Suppressor macrophage treated with lipopolysaccharide for 1 hour (primary cell): ENCODE data around the gene C6orf136.
A peak's percentile ranks its signal among the peaks of the same experiment; 100 is the strongest.

Source experiments
- DNase-seq, 3 donors: peaks; one replicate each; pipeline ENCODE4 v3.0.0-alpha.2; 2020 to 2022

C6orf136 gene

DNA sequence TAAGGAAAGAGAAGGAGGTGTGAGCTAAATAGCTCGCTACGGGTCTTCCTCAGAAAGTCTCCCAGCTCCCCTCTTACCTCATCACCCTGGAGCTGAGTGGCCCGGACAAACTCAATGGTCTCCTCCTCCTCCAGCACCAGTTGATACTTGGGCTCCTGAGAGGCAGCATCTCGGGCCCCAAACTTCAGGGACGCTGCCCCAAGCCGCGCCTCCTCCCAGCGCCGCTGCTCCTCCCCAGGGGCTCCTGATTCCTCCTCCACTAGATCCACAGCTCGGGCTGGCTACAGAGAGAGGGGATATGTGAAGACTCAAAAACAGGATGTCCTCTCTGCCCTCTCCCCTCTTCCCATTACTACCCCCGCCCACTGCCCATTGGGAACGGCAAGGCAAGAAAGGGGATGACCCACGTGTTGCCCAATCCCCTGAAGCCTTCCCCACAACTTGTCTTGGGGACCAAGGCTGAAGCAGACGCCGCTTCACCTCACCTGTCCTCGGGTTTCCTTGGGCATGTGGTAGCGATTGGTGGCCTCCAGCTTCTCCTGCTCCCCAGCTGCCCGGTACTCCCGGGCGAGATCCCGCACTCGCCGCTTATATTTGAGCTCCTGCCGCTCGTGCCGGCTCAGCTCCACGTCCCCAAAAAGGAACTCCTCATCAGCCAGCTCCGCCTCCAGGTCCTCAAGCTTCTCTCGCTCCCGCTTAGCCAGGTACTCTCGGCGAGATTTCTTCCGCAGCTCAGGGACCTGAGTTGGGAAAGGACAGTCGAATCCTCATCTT is 18.2 kb downstream of the C6orf136 start:
- no peak for DNase-seq

GRCh38 chr6:30666300-30666699 is 19.4 kb downstream of the C6orf136 start:
- DNase-seq: peak; percentile 73 to 79 (median 74)

DNA sequence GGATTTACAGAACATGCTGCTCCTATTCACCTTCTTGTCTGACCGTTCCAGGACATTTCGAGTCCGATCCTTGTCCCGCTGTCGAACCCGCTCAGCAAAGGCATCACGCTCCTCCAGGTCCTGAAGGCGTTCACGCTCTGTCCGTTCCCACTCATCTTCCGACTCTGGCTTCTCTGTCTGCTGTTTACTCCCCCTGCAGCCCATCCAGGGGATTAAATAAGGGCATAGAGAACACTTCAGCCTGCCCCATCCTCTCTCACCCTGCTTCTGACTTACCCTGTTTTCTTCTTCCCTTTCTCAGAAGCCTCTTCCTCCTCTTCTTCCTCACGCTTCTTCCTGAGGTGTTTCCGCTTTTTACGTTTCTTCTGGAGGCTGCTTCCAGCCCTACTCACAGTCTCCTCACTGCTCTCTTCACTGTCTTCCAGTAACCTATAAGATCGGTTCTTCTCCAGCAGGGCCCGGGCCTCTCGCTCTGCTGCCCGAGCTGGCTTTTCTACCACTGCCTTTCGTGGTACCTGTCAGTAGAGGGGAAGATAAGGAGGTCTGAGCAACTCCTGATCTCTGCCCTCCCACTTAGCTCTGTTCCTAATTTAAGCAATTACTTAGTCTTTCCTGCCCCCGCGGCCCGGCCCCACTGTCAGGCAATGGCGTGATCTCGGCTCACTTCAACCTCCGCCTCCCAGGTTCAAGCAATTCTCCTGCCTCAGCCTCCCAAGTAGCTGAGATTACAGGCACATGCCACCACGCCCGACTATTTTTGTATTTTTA is 24.0 kb downstream of the C6orf136 start:
- DNase-seq: no peak

DNA sequence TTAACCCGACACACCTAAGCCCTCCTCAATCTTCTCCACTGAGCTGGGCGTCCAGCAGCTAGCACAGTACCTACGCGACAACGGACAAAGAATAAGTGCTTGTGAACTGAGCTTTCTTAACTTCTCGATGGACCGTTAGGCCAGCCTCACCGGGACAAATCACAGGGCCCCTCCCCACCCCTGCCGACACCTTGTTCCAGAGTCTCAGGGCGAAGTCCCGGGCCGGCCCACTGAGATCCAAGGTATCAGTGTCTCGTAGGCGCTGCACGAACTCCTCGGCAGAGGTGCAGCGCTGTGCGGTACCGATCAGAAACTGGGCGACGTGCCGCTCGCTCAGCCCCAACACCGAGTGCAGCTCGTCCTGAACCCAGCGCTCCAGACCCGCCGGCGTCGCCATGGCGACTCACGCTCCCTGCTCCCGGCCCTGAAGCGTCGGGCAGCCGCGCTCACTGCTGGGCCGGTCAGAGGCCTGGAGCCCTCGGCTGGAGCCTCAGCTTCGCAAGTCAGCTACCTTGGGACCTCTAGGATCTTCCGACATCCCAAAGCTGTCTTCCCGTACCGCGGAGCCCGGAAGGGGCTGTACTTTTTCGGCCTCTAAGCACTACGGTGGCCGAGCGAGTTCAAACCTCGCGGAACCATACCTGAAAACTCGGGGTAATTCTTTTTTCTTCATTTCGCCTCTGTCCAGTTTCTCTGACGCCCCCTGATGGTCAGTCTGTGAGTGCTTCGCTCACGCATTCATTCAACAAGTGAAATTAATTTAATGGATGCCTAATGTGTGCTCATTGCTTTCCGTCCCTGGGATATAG is 25.7 kb downstream of the C6orf136 start, which contains the start of gene DHX16:
DHX16 (minus strand) TSS at position 562 of the 809 bp plus-strand sequence; CDS start at position 397, 165 bp downstream.
- peak; percentile 97 to 99 (median 97) for DNase-seq

- DNase-seq: no peak
Observed at GRCh38 chr6:30676660-30677285, 29.8 kb downstream of the C6orf136 start.

DNA sequence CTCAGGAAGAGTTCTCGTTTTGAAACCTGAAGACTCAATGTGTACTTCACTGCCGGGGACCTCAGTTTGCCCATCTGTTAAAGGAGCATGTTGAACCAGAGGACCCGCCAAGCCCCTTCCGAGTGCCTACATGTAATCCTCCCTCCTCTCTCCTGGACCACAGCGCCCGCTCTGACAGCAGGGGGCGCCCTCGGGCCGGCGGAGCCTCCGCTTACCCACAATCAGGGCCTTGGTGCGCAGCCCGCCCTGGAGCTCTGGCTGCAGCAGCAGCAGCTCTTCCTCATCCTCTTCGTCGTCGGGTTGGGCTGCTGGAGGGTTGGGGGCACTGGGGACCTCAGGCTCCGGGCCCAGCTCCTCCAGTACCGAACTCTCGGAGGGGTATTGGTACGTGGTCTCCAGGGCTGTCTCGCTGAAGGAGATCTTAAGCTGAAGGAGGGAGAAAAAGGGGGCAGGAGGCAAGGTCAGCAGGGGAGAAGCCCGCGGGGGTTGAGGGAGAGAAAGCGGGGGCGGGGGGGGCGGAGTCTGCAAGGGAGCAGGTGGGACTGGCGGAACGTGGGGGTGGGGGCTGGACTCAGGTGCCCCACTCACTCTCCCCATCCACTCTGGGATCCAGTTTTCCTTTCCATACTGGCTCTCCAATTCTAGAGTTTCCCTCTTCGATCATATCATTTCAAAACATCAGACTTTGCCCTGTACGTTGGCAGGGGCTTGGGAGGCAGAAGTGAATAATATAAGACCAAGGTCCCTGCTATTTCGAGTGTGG is 32.2 kb downstream of the C6orf136 start:
- peak; percentile 84 to 91 (median 88) for DNase-seq

DNA sequence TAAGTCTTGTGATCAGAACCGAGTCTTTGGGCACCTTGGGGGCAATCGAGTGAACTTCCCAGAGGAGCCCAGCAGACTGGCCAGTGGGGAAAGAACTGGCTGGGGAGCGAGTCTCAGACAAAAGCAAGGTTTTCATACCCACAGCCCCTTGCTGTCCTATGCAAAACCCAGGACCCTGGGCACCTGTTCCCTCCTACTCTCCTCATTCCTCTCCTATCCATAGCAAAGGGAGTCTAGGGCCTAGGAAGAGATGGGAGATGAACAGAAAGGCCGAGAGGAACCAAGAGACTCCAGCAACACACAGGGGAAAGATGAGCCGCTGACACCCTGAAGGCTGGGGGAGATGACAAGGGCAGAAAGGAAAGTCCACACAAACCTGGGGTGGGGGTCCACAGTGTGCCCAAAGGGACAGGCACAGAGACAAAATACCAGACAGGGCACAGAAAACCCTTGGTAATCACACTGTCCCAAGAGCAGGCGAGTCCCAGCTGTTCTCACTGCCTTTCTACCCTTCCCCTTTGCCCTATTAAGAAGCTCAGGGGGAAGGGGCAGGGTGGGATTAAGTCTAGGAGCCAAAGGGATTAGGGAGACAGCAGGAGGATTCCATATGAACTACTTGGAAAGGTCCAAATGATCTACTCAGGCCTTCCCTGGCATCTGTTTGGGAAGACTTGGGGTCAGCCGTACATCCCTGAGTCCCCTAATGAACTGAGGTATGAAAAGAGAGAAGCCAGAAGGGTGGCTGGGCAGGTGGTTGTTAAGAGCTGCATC is 33.0 kb downstream of the C6orf136 start:
- DNase-seq: no peak

GRCh38 chr6:30681766-30682142 is 34.8 kb downstream of the C6orf136 start:
- no peak for DNase-seq

- peak; percentile 79 to 90 (median 83) for DNase-seq
Observed at GRCh38 chr6:30682143-30683117, 35.5 kb downstream of the C6orf136 start.

DNA sequence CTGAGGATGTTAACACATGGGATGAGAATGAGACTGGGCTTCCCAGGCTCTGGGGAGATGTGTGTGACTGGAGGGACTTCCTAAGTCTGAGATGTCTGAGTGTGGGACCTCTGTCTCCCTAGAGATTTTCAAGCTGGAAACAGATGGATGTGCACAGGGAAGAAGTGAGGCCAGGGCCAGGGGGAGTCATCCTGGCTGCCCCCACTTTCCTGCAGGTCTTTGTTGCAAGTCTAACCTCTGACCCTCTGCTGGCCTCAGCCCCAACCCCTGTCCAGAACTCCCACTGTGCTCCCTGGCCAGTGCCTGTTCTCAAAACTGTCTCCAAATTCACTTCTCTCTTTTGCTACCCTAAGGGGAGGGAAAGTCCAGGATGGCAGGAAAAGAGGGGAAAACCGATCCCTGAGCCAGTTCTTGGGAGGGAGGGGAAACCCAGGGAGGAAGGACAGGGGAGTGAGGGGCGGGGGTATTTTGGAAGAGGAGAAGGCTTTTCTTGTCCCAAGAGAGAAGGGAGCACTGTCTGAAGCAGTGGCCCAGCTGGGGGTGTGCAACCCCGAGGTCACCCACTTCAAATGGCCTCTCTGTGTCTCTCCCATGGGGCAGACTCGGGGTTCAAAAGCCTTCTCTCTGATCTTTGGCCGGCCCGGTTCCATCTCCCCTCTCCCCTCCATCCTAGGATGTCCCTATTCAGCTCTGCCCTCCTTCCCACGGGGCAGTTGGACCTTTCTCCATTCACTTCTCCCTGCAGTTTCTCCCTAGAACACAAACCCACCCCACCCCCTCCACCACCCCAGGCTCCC is 36.4 kb downstream of the C6orf136 start:
- peak; percentile 91 to 95 (median 93) for DNase-seq

DNA sequence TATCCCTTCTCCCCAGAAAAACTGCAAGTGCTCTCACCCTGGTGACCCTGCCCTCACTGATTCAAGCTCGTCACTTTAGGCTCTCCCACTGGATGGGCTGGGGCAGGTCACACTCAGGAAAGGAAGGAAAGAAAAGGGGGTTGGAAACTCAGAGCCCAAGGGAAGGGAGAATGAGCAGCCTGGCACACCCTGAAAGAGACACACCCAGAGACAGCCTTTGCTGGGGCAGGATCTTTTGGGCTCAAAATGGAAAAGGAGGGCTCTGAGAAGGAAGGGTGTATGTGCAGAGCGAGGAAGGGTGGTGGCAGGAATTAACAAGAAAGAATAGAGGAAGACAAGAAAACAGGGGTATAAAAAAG is 37.0 kb downstream of the C6orf136 start:
- DNase-seq: peak in 1 of 3 donors; percentile 32

DNA sequence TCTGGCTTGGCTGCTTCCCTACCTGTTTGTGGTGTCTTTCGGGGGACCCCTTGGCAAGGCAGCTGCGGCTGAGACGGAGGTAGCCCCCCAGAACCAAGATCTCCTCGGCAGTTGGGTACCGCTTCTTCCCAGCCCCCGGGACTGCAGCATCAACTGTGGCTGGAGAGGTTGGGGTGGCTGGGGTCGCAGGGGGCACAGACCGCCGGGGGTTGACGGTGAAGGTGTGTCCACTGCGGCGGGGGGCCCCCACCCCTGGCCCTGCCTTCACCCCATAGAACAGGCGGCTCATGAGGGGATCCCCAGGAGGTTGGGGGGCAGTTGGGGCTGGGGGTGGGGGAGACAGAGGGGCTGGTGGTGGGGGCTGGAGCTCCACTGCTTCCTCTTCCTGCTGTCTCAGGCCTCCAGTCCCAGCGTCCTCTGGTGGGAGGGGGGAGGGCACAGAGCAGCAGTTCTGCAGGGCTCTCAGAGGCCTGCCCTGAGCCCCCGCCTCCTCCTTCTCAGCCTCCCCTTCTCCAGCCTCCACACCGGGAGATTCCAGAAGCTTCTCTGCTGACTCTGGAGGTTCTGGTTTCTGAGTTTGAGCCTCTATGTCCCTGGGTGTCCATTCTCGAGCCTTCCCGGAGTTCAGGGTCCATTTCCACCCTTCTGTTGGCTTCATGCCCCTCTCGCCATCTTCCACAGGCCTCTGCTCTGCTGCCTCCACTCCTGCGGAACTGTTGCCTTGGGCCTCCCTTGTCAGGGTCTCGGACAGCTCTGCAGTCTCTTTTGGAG is 37.6 kb downstream of the C6orf136 start:
- DNase-seq: peak; percentile 86 to 94 (median 88)

- peak; percentile 47 to 54 (median 49) for DNase-seq
Observed at GRCh38 chr6:30685157-30686008, 38.5 kb downstream of the C6orf136 start.

- peak; percentile 83 to 96 (median 92) for DNase-seq
Observed at GRCh38 chr6:30686009-30686907, 39.3 kb downstream of the C6orf136 start, which contains the start of gene PPP1R18. TSS of gene PPP1R18 (minus strand) at chr6:30686645. CDS start at chr6:30686018, 627 bp downstream.

GRCh38 chr6:30686908-30687658 is 40.1 kb downstream of the C6orf136 start:
- DNase-seq: peak; percentile 94 to 97 (median 94)
